H1 (cell line): ENCODE data around the gene JUN. TPM values are rescaled to one million over a fixed set of nuclear protein-coding genes. Genes with fewer than 3 reads are reported as not detected.

Experiments
- CTCF ChIA-PET: fragments of 300-600 bp; sonication (Branson Sonifier 250); formaldehyde crosslinking; loops from one replicate; lab custom pipeline; 2021; ENCODE audit not compliant: partially characterized antibody; lab: Charles Lee
- POLR2A ChIA-PET: fragments of 300-600 bp; sonication (Branson Sonifier 250); formaldehyde crosslinking; loops from one replicate; lab custom pipeline; 2021; ENCODE audit warnings: inconsistent platforms; ENCODE audit not compliant: partially characterized antibody; lab: Charles Lee
- DNase-seq, 2 experiments: peaks; one replicate each; pipeline versions ENCODE4 v3.0.0 to v3.0.0-alpha.2; 2010 to 2022; ENCODE audit warnings: low spot score in 2 of 2, low read depth in 1 of 2, mixed read lengths in 1 of 2
- FAIRE-seq: peaks from 2 replicates; lab custom pipeline; 2011; peaks lifted over from hg19 to GRCh38; lab: Jason Lieb, UNC
- H2AFZ ChIP-seq: 2 replicates; pipeline ENCODE4 v1.8.1; 2012; ENCODE audit warnings: low read length, inconsistent platforms
- H2AK5ac ChIP-seq: 2 replicates; pipeline ENCODE4 v1.6.1; 2013; ENCODE audit warnings: low read depth, low read length
- H2BK120ac ChIP-seq: replicated peaks from 2 replicates; pipeline ENCODE3; 2013; ENCODE audit warnings: low read depth, low read length, inconsistent platforms
- H2BK12ac ChIP-seq: 2 replicates; pipeline ENCODE4 v1.6.1; 2013; ENCODE audit warnings: low read depth, low read length
- H2BK15ac ChIP-seq: 2 replicates; pipeline ENCODE4 v1.6.1; 2013; ENCODE audit warnings: low read length
- H2BK20ac ChIP-seq: 2 replicates; pipeline ENCODE4 v1.6.1; 2013; ENCODE audit warnings: low read length
- H2BK5ac ChIP-seq: 2 replicates; pipeline ENCODE4 v1.6.1; 2013; ENCODE audit warnings: low read depth, low read length
- H3K14ac ChIP-seq: 2 replicates; pipeline ENCODE4 v1.6.1; 2013; ENCODE audit warnings: inconsistent platforms; ENCODE audit not compliant: insufficient read length
- H3K18ac ChIP-seq: 2 replicates; pipeline ENCODE4 v1.6.1; 2013; ENCODE audit warnings: low read length; ENCODE audit errors: extremely low read depth
- H3K23ac ChIP-seq: 2 replicates; pipeline ENCODE4 v1.6.1; 2013; ENCODE audit warnings: inconsistent platforms; ENCODE audit not compliant: insufficient read length
- H3K23me2 ChIP-seq: 2 replicates; pipeline ENCODE4 v1.6.1; 2013; ENCODE audit warnings: low read depth, low read length
- H3K27ac ChIP-seq: 2 replicates; pipeline ENCODE4 v1.6.1; 2011; ENCODE audit warnings: low read depth, low read length, inconsistent platforms
- H3K27me3 ChIP-seq, 4 experiments: replicated peaks in 1 of 4; 1 replicate in 1 of 4; 2 replicates in 3 of 4; pipeline versions ENCODE4 v1.6.1 to v1.8.1; 2011 to 2013; ENCODE audit warnings: low read length in 3 of 4, mild to moderate bottlenecking in 3 of 4, inconsistent platforms in 2 of 4, mixed read lengths in 2 of 4, moderate library complexity in 1 of 4; ENCODE audit not compliant: control insufficient read depth in 3 of 4, insufficient read depth in 3 of 4; ENCODE audit errors: extremely low read depth in 1 of 4
- H3K36me3 ChIP-seq, 4 experiments: 2 replicates each; pipeline versions ENCODE4 v1.6.1 to v1.8.1; 2011 to 2013; ENCODE audit warnings: mild to moderate bottlenecking in 4 of 4, low read length in 3 of 4, moderate library complexity in 2 of 4, control low read depth in 1 of 4, inconsistent platforms in 1 of 4; ENCODE audit not compliant: insufficient read depth in 4 of 4, control insufficient read depth in 2 of 4
- H3K4ac ChIP-seq: replicated peaks from 2 replicates; pipeline ENCODE3; 2013; ENCODE audit warnings: low read length, low read depth, mixed read lengths, inconsistent platforms; ENCODE audit not compliant: insufficient read length
- H3K4me1 ChIP-seq, 4 experiments: replicated peaks in 1 of 4; 1 replicate in 1 of 4; 2 replicates in 3 of 4; pipeline versions ENCODE4 v1.6.1 to v1.8.1; 2011 to 2013; ENCODE audit warnings: low read length in 3 of 4, inconsistent platforms in 2 of 4, mixed read lengths in 1 of 4; ENCODE audit not compliant: insufficient read depth in 4 of 4, control insufficient read depth in 3 of 4
- H3K4me2 ChIP-seq, 2 experiments: 2 replicates each; pipeline versions ENCODE4 v1.6.1 to v1.8.1; 2011 to 2013; ENCODE audit warnings: low read depth in 2 of 2, low read length in 2 of 2, control low read depth in 1 of 2, inconsistent platforms in 1 of 2, mild to moderate bottlenecking in 1 of 2; ENCODE audit not compliant: insufficient read depth in 1 of 2
- H3K4me3 ChIP-seq, 4 experiments: fragments of 200-600, 300-600 bp in 1 of 4; sonication (generic), shearing (Covaris generic), sonication (Bioruptor Twin) in 1 of 4; 2 replicates each; pipeline versions ENCODE4 v1.5.1 to v1.8.1; 2011 to 2016; ENCODE audit warnings: low read length in 4 of 4, low read depth in 3 of 4, control low read depth in 2 of 4, inconsistent platforms in 2 of 4, mild to moderate bottlenecking in 2 of 4, mixed read lengths in 1 of 4, moderate library complexity in 1 of 4; ENCODE audit not compliant: insufficient read depth in 2 of 4; ENCODE audit errors: extremely low read depth in 1 of 4
- H3K56ac ChIP-seq: replicated peaks from 2 replicates; pipeline ENCODE3; 2013; ENCODE audit warnings: low read depth, mild to moderate bottlenecking, mixed read lengths, low read length, inconsistent platforms; ENCODE audit not compliant: insufficient read length
- H3K79me1 ChIP-seq: 2 replicates; pipeline ENCODE4 v1.6.1; 2013; ENCODE audit warnings: low read depth, low read length, control low read depth
- H3K79me2 ChIP-seq, 2 experiments: 2 replicates each; pipeline versions ENCODE4 v1.6.1 to v1.8.1; 2012 to 2013; ENCODE audit warnings: low read length in 2 of 2, mild to moderate bottlenecking in 2 of 2, inconsistent platforms in 1 of 2; ENCODE audit not compliant: insufficient read depth in 2 of 2, control insufficient read depth in 1 of 2
- H3K9ac ChIP-seq, 4 experiments: replicated peaks in 1 of 4; 1 replicate in 1 of 4; 2 replicates in 3 of 4; pipeline versions ENCODE4 v1.6.1 to v1.8.1; 2011 to 2013; ENCODE audit warnings: low read depth in 3 of 4, low read length in 3 of 4, control low read depth in 2 of 4, mild to moderate bottlenecking in 2 of 4, moderate library complexity in 2 of 4, inconsistent platforms in 1 of 4; ENCODE audit errors: extremely low read depth in 1 of 4
- H3K9me3 ChIP-seq, 2 experiments: 2 replicates each; pipeline versions ENCODE4 v1.6.1 to v1.8.1; 2012 to 2013; ENCODE audit warnings: mild to moderate bottlenecking in 2 of 2, moderate library complexity in 2 of 2, control low read depth in 1 of 2, inconsistent platforms in 1 of 2, low read depth in 1 of 2, low read length in 1 of 2, mixed read lengths in 1 of 2; ENCODE audit not compliant: insufficient read depth in 2 of 2
- H4K20me1 ChIP-seq, 2 experiments: replicated peaks in 1 of 2; 2 replicates each; pipeline versions ENCODE3 to v1.8.1; 2011 to 2013; ENCODE audit warnings: inconsistent platforms in 2 of 2, low read length in 2 of 2, mild to moderate bottlenecking in 1 of 2; ENCODE audit not compliant: insufficient read depth in 2 of 2, control insufficient read depth in 1 of 2
- H4K5ac ChIP-seq: 2 replicates; pipeline ENCODE4 v1.6.1; 2013; ENCODE audit warnings: low read length, low read depth, mixed read lengths, inconsistent platforms; ENCODE audit not compliant: insufficient read length
- H4K8ac ChIP-seq: 2 replicates; pipeline ENCODE4 v1.8.0; 2013; ENCODE audit warnings: mild to moderate bottlenecking, moderate library complexity, low read length, inconsistent platforms; ENCODE audit not compliant: insufficient read depth; ENCODE audit errors: extremely low read depth
- H4K91ac ChIP-seq: replicated peaks from 2 replicates; pipeline ENCODE3; 2013; ENCODE audit warnings: low read length, mixed read lengths, inconsistent platforms; ENCODE audit not compliant: insufficient read length
- JUND ChIP-seq: IDR thresholded peaks from 2 replicates; pipeline ENCODE4 v1.6.1; 2011; ENCODE audit warnings: mild to moderate bottlenecking, improper control_type of control experiment, low read length
- SP4 ChIP-seq: IDR thresholded peaks from 2 replicates; pipeline ENCODE4 v1.6.1; 2012; ENCODE audit warnings: low read length, inconsistent platforms
- WGBS, 2 experiments: shearing (Covaris generic) in 1 of 2; methylation state at CpG; one replicate each; pipeline versions ENCODE4 v1.1.6 to v1.1.7; 2013 to 2015; ENCODE audit warnings: low lambda C conversion rate in 2 of 2, mixed read lengths in 2 of 2, inconsistent platforms in 1 of 2, low coverage in 1 of 2, missing lambda C conversion rate in 1 of 2; ENCODE audit not compliant: insufficient replicate concordance in 2 of 2, insufficient coverage in 1 of 2, insufficient read length in 1 of 2; ENCODE audit errors: extremely low coverage in 1 of 2, missing lambda C conversion rate in 1 of 2; 5-methylcytosine and 5-hydroxymethylcytosine counted together
- polyA plus RNA-seq, 7 experiments: library from polyadenylated mRNA; depleted of rRNA in 3 of 7; stranded (reverse) in 5 of 7; unstranded in 2 of 7; fragments of >200 nt in 5 of 7; fragments of 200-250 nt in 2 of 7; gene quantifications; 1 replicate in 5 of 7; 2 replicates in 1 of 7; 4 replicates in 1 of 7; pipeline versions ENCODE4 v1.2.1 to v1.2.3, GENCODE V29; 2011 to 2013; ENCODE audit warnings: missing spikeins in 2 of 7, mixed read lengths in 2 of 7
- total RNA-seq: library from RNA; stranded (reverse); fragmentation: NEBNext Ultra II Directional; extraction: Animal tissue kit (Norgen Biotek cat#: 25700); gene quantifications from 2 replicates; pipeline ENCODE4 v1.2.1, GENCODE V29; 2021

The JUN gene
- total and polyA plus RNA-seq, 2 of the 8 experiments (the other 6 are each of a cell fraction or from before 2014, with no cell fraction given) = 4.4 to 10.9 TPM

- H3K4me3 ChIP-seq = no peak overlapping the region
- POLR2A ChIA-PET = no interaction called here
- TF ChIP-seq JUND (no peak), SP4 (no peak)
Measured at GRCh38 chr1:58799650-58800049, 15.8 kb upstream of the JUN start.

More at GRCh38 chr1:58799650-58800049, 15.8 kb upstream of the JUN start:
- H2BK120ac ChIP-seq = no peak overlapping the region
- H2BK20ac ChIP-seq = 0 out of 2 replicates have a peak overlapping the region, but pooled peaks have one; percentile 18
- H3K27me3 ChIP-seq = no peaks in the 10 kb centered on the region; a peak in 1 of 7 replicates
- H3K79me1 ChIP-seq = no peaks in the 10 kb centered on the region
- peaks cover 2% of the 10 kb centered on the region; the same call in 1 of the 2 replicates for H3K23me2 ChIP-seq
- no peaks in the 10 kb centered on the region for H3K9me3 ChIP-seq
- peak overlapping the region; percentile 72 for H3K56ac ChIP-seq
- H3K79me2 ChIP-seq = no peaks in the 10 kb centered on the region
- peak overlapping the region; percentile 78; the same call in 1 of the 2 replicates for H2BK12ac ChIP-seq
- no peak overlapping the region for H3K14ac ChIP-seq
- no peak overlapping the region for H3K4me2 ChIP-seq
- no peak overlapping the region; the same call in 1 of the 2 replicates for H2BK15ac ChIP-seq
- no peak overlapping the region for H3K23ac ChIP-seq
- no peak overlapping the region for H4K91ac ChIP-seq
- WGBS, 2 experiments = 100% methylated on average over 1 of the region's 1 CpG; no CpG with 5 or more reads in 1 of the 2 experiments
- no peak overlapping the region for H4K8ac ChIP-seq
- H3K9ac ChIP-seq = no peak overlapping the region
- no peak overlapping the region for H3K4ac ChIP-seq
- no peak overlapping the region for H4K5ac ChIP-seq
- H3K18ac ChIP-seq = no peak overlapping the region
- H4K20me1 ChIP-seq = no peaks in the 10 kb centered on the region
- CTCF ChIA-PET = no interaction called here
- H2BK5ac ChIP-seq = no peak overlapping the region; the same call in 1 of the 2 replicates
- FAIRE-seq (no peak), DNase-seq (no peak)
- peaks cover 0 to 6% (median 0%) of the 10 kb centered on the region in 4 experiments; a peak in 2 of 7 replicates for H3K4me1 ChIP-seq
- H2AK5ac ChIP-seq = peak overlapping the region; percentile 5; the same call in 1 of the 2 replicates
- H3K27ac ChIP-seq = no peak overlapping the region
- H3K36me3 ChIP-seq = no peaks in the 10 kb centered on the region
- H2AFZ ChIP-seq = peak overlapping the region; percentile 84
